ENCODE measurements around the gene CYSRT1. TPM values are rescaled to one million over a fixed set of nuclear protein-coding genes. Genes with fewer than 3 reads are reported as not detected.
"Not testable (repeated sequence)": the region's sequence is repeated elsewhere in the genome, so short reads cannot be mapped to it uniquely, and the experiment has no call there.

Gene CYSRT1
- total RNA-seq, 1 donor from 2014 or later, result 2.1 TPM

- no peak for DNase-seq
- Mint-ChIP-seq H3K27ac (ENCODE audit: unreplicated experiment) (no peak overlapping the region), H3K27me3 (ENCODE audit: unreplicated experiment) (peaks cover 2% of the 10 kb centered on the region), H3K36me3 (ENCODE audit: unreplicated experiment) (no peaks in the 10 kb centered on the region), H3K9me3 (ENCODE audit: unreplicated experiment) (peaks cover 5% of the 10 kb centered on the region), H3K4me1 (ENCODE audit: low read depth, unreplicated experiment) (peaks cover 1% of the 10 kb centered on the region), H3K4me3 (ENCODE audit: unreplicated experiment) (peak overlapping the region; percentile 84)
- TF ChIP-seq CTCF (IDR thresholded peaks at IDR 0.05; ENCODE audit: partially characterized antibody, unreplicated experiment), result no peak
Observed at GRCh38 chr9:137256362-137256761, 31.4 kb downstream of the CYSRT1 start.

- TF ChIP-seq CTCF (IDR thresholded peaks at IDR 0.05; ENCODE audit: partially characterized antibody, unreplicated experiment), result no peak
- peak overlapping the region; percentile 79 for H3K27ac Mint-ChIP-seq (ENCODE audit: unreplicated experiment)
- peaks cover 1% of the 10 kb centered on the region for H3K4me1 Mint-ChIP-seq (ENCODE audit: low read depth, unreplicated experiment)
- H3K27me3 Mint-ChIP-seq (ENCODE audit: unreplicated experiment), result peaks cover 2% of the 10 kb centered on the region
- peak overlapping the region; percentile 84 for H3K4me3 Mint-ChIP-seq (ENCODE audit: unreplicated experiment)
- no peaks in the 10 kb centered on the region for H3K36me3 Mint-ChIP-seq (ENCODE audit: unreplicated experiment)
- no peak for DNase-seq
- H3K9me3 Mint-ChIP-seq (ENCODE audit: unreplicated experiment), result peaks cover 8% of the 10 kb centered on the region
Observed at GRCh38 chr9:137256856-137257255, 31.9 kb downstream of the CYSRT1 start.

- not testable (repeated sequence) for H3K4me3 Mint-ChIP-seq (ENCODE audit: unreplicated experiment); H3K36me3 Mint-ChIP-seq (ENCODE audit: unreplicated experiment); H3K27me3 Mint-ChIP-seq (ENCODE audit: unreplicated experiment); H3K4me1 Mint-ChIP-seq (ENCODE audit: low read depth, unreplicated experiment); H3K9me3 Mint-ChIP-seq (ENCODE audit: unreplicated experiment)
- peak; percentile 61 for DNase-seq
- TF ChIP-seq CTCF (IDR thresholded peaks at IDR 0.05; ENCODE audit: partially characterized antibody, unreplicated experiment), result peak; percentile 53
- H3K27ac Mint-ChIP-seq (ENCODE audit: unreplicated experiment), result peak overlapping the region; percentile 33
Observed at GRCh38 chr9:137262173-137262908, 37.4 kb downstream of the CYSRT1 start.

- no peaks in the 10 kb centered on the region for H3K27me3 Mint-ChIP-seq (ENCODE audit: unreplicated experiment)
- H3K4me3 Mint-ChIP-seq (ENCODE audit: unreplicated experiment), result no peak overlapping the region
- H3K9me3 Mint-ChIP-seq (ENCODE audit: unreplicated experiment), result peaks cover 5% of the 10 kb centered on the region
- peak overlapping the region; percentile 33 for H3K27ac Mint-ChIP-seq (ENCODE audit: unreplicated experiment)
- no peaks in the 10 kb centered on the region for H3K4me1 Mint-ChIP-seq (ENCODE audit: low read depth, unreplicated experiment)
- no peaks in the 10 kb centered on the region for H3K36me3 Mint-ChIP-seq (ENCODE audit: unreplicated experiment)
- no peak for TF ChIP-seq CTCF (IDR thresholded peaks at IDR 0.05; ENCODE audit: partially characterized antibody, unreplicated experiment)
- DNase-seq, result no peak
Observed at GRCh38 chr9:137262909-137263285, 37.9 kb downstream of the CYSRT1 start.

GRCh38 chr9:137263506-137263905, 38.5 kb downstream of the CYSRT1 start:
- H3K9me3 Mint-ChIP-seq (ENCODE audit: unreplicated experiment), result peaks cover 6% of the 10 kb centered on the region
- no peak for TF ChIP-seq CTCF (IDR thresholded peaks at IDR 0.05; ENCODE audit: partially characterized antibody, unreplicated experiment)
- H3K36me3 Mint-ChIP-seq (ENCODE audit: unreplicated experiment), result no peaks in the 10 kb centered on the region
- H3K4me1 Mint-ChIP-seq (ENCODE audit: low read depth, unreplicated experiment), result no peaks in the 10 kb centered on the region
- no peak overlapping the region for H3K27ac Mint-ChIP-seq (ENCODE audit: unreplicated experiment)
- H3K4me3 Mint-ChIP-seq (ENCODE audit: unreplicated experiment), result no peak overlapping the region
- peaks cover under 1% of the 10 kb centered on the region for H3K27me3 Mint-ChIP-seq (ENCODE audit: unreplicated experiment)
- DNase-seq, result no peak
